Measurements from ENCODE around the gene SLC24A5.

The SLC24A5 gene

GRCh38 chr15:48170981-48171380 lies 50.2 kb downstream of the SLC24A5 start:
- peaks cover 0 to 5% of the 10 kb centered on the region in 2 donors for H3K36me3 ChIP-seq (ENCODE audit: control insufficient read depth in 1 of 2, insufficient read depth in 2 of 2, low read length in 2 of 2)
- H3K4me1 ChIP-seq (ENCODE audit: control insufficient read depth in 1 of 2, insufficient read depth in 2 of 2, low read length in 2 of 2): peaks cover 0 to 5% of the 10 kb centered on the region in 2 donors
- H3K27ac ChIP-seq (ENCODE audit: low read length): no peak overlapping the region
- H3K4me3 ChIP-seq (ENCODE audit: low read depth in 1 of 2, low read length in 2 of 2): no peak overlapping the region
- no peaks in the 10 kb centered on the region for H3K9me3 ChIP-seq (ENCODE audit: control insufficient read depth in 1 of 2, low read length in 2 of 2)
- no peaks in the 10 kb centered on the region for H3K27me3 ChIP-seq (ENCODE audit: low read depth, low read length)

- H3K27me3 ChIP-seq (ENCODE audit: low read depth, low read length): no peaks in the 10 kb centered on the region
- H3K4me1 ChIP-seq (ENCODE audit: control insufficient read depth in 1 of 2, insufficient read depth in 2 of 2, low read length in 2 of 2): peaks cover 0 to 13% of the 10 kb centered on the region in 2 donors
- H3K36me3 ChIP-seq (ENCODE audit: control insufficient read depth in 1 of 2, insufficient read depth in 2 of 2, low read length in 2 of 2): no peaks in the 10 kb centered on the region
- H3K9me3 ChIP-seq (ENCODE audit: control insufficient read depth in 1 of 2, low read length in 2 of 2): no peaks in the 10 kb centered on the region
- no peak overlapping the region for H3K27ac ChIP-seq (ENCODE audit: low read length)
- no peak overlapping the region for H3K4me3 ChIP-seq (ENCODE audit: low read depth in 1 of 2, low read length in 2 of 2)
These were observed 54.3 kb downstream of the SLC24A5 start for GRCh38 chr15:48175126-48175525.

- Histone ChIP-seq H3K4me3 (ENCODE audit: low read depth in 1 of 2, low read length in 2 of 2) (no peak overlapping the region), H3K27ac (ENCODE audit: low read length) (no peak overlapping the region), H3K36me3 (ENCODE audit: control insufficient read depth in 1 of 2, insufficient read depth in 2 of 2, low read length in 2 of 2) (no peaks in the 10 kb centered on the region), H3K9me3 (ENCODE audit: control insufficient read depth in 1 of 2, low read length in 2 of 2) (no peaks in the 10 kb centered on the region), H3K27me3 (ENCODE audit: low read depth, low read length) (no peaks in the 10 kb centered on the region), H3K4me1 (ENCODE audit: control insufficient read depth in 1 of 2, insufficient read depth in 2 of 2, low read length in 2 of 2) (peaks cover 0 to 9% of the 10 kb centered on the region in 2 donors)
These were observed 55.3 kb downstream of the SLC24A5 start for GRCh38 chr15:48176112-48176511.

- no peaks in the 10 kb centered on the region for H3K36me3 ChIP-seq (ENCODE audit: control insufficient read depth in 1 of 2, insufficient read depth in 2 of 2, low read length in 2 of 2)
- peaks cover 0 to 8% of the 10 kb centered on the region in 2 donors for H3K4me1 ChIP-seq (ENCODE audit: control insufficient read depth in 1 of 2, insufficient read depth in 2 of 2, low read length in 2 of 2)
- peak overlapping the region; percentile 70 to 79 for H3K4me3 ChIP-seq (ENCODE audit: low read depth in 1 of 2, low read length in 2 of 2)
- no peaks in the 10 kb centered on the region for H3K9me3 ChIP-seq (ENCODE audit: control insufficient read depth in 1 of 2, low read length in 2 of 2)
- no peaks in the 10 kb centered on the region for H3K27me3 ChIP-seq (ENCODE audit: low read depth, low read length)
- H3K27ac ChIP-seq (ENCODE audit: low read length): peak overlapping the region; percentile 65
These were observed 56.2 kb downstream of the SLC24A5 start for GRCh38 chr15:48176957-48177356.

- H3K27ac ChIP-seq (ENCODE audit: low read length): peak overlapping the region; percentile 65
- H3K4me1 ChIP-seq (ENCODE audit: control insufficient read depth in 1 of 2, insufficient read depth in 2 of 2, low read length in 2 of 2): peaks cover 0 to 8% of the 10 kb centered on the region in 2 donors
- no peaks in the 10 kb centered on the region for H3K9me3 ChIP-seq (ENCODE audit: control insufficient read depth in 1 of 2, low read length in 2 of 2)
- no peaks in the 10 kb centered on the region for H3K36me3 ChIP-seq (ENCODE audit: control insufficient read depth in 1 of 2, insufficient read depth in 2 of 2, low read length in 2 of 2)
- H3K4me3 ChIP-seq (ENCODE audit: low read depth in 1 of 2, low read length in 2 of 2): peak overlapping the region; percentile 70 to 79
- H3K27me3 ChIP-seq (ENCODE audit: low read depth, low read length): no peaks in the 10 kb centered on the region
These were observed 56.6 kb downstream of the SLC24A5 start for GRCh38 chr15:48177383-48177765.

- Histone ChIP-seq H3K27me3 (ENCODE audit: low read depth, low read length) (no peaks in the 10 kb centered on the region), H3K9me3 (ENCODE audit: control insufficient read depth in 1 of 2, low read length in 2 of 2) (no peaks in the 10 kb centered on the region), H3K4me1 (ENCODE audit: control insufficient read depth in 1 of 2, insufficient read depth in 2 of 2, low read length in 2 of 2) (peaks cover 0 to 8% of the 10 kb centered on the region in 2 donors), H3K27ac (ENCODE audit: low read length) (peak within 1 kb of the TSS; percentile 65), H3K36me3 (ENCODE audit: control insufficient read depth in 1 of 2, insufficient read depth in 2 of 2, low read length in 2 of 2) (no peaks in the 10 kb centered on the region), H3K4me3 (ENCODE audit: low read depth in 1 of 2, low read length in 2 of 2) (peak within 1 kb of the TSS; percentile 70 to 79)
These were observed 57.2 kb downstream of the SLC24A5 start, which contains the start of gene MYEF2 for GRCh38 chr15:48177766-48178647. MYEF2 (minus strand) TSS chr15:48178295; CDS start chr15:48178237, 58 bp downstream.

DNA sequence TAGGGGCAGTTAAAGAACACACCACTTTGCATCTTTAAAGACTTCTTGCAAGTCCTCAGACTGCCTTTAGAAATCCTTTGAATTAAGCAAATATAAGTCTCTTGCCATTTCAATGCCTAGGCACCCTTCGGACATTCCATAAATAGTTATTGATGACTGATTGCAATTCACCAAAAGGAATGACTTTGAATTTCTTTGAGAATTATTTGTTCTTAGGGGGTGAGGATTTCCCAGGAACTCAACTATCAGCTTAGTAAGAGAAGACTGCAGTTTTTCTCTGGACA lies 57.8 kb downstream of the SLC24A5 start:
- Histone ChIP-seq H3K4me1 (ENCODE audit: control insufficient read depth in 1 of 2, insufficient read depth in 2 of 2, low read length in 2 of 2) (peaks cover 0 to 8% of the 10 kb centered on the region in 2 donors), H3K36me3 (ENCODE audit: control insufficient read depth in 1 of 2, insufficient read depth in 2 of 2, low read length in 2 of 2) (no peaks in the 10 kb centered on the region), H3K27me3 (ENCODE audit: low read depth, low read length) (no peaks in the 10 kb centered on the region), H3K9me3 (ENCODE audit: control insufficient read depth in 1 of 2, low read length in 2 of 2) (no peaks in the 10 kb centered on the region), H3K27ac (ENCODE audit: low read length) (no peak overlapping the region), H3K4me3 (ENCODE audit: low read depth in 1 of 2, low read length in 2 of 2) (peak overlapping the region; percentile 70 to 79)

- H3K36me3 ChIP-seq (ENCODE audit: control insufficient read depth in 1 of 2, insufficient read depth in 2 of 2, low read length in 2 of 2): no peaks in the 10 kb centered on the region
- no peaks in the 10 kb centered on the region for H3K9me3 ChIP-seq (ENCODE audit: control insufficient read depth in 1 of 2, low read length in 2 of 2)
- H3K27ac ChIP-seq (ENCODE audit: low read length): no peak overlapping the region
- H3K4me1 ChIP-seq (ENCODE audit: control insufficient read depth in 1 of 2, insufficient read depth in 2 of 2, low read length in 2 of 2): no peaks in the 10 kb centered on the region
- H3K27me3 ChIP-seq (ENCODE audit: low read depth, low read length): no peaks in the 10 kb centered on the region
- no peak overlapping the region for H3K4me3 ChIP-seq (ENCODE audit: low read depth in 1 of 2, low read length in 2 of 2)
These were observed 62.0 kb downstream of the SLC24A5 start for GRCh38 chr15:48182749-48183148.

DNA sequence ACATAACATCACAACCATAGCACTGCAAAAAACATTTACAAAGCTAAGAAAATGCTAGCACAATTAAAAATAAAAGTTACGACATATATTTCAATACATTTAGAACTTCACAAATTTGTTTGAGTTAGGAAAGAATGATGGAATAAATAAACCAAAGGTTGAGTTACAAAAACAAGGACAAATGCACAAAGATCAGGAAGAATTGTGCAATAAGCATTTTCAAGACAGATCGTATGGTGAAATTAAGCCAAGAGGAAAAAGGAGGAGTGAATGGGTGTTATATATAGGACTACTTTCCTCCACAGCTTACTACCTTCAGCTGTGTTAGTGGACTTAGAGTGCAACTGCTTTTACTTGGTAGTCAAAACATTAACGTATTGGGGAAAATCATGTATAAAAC lies 64.7 kb downstream of the SLC24A5 start:
- no peak overlapping the region for H3K27ac ChIP-seq (ENCODE audit: low read length)

DNA sequence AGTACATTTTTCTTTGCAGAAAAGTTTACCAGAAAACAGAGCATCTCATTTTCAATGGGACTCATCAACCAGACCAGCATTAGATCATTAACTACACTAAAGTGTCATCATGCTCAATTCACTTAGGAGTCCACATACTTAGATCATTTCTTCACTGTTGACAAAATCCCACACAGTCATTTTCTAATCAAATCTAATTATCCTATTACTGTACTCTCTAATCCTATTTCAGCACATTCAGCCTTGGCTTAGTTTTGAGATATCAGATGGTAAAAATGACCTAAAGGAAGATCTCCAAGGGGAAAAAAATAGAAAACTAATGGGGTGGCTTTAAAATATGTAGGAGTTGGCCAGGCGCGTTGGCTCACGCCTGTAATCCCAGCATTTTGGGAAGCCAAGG lies 65.5 kb downstream of the SLC24A5 start:
- H3K36me3 ChIP-seq (ENCODE audit: control insufficient read depth in 1 of 2, insufficient read depth in 2 of 2, low read length in 2 of 2): no peaks in the 10 kb centered on the region
- no peak overlapping the region for H3K27ac ChIP-seq (ENCODE audit: low read length)
- H3K4me3 ChIP-seq (ENCODE audit: low read depth in 1 of 2, low read length in 2 of 2): no peak overlapping the region
- H3K4me1 ChIP-seq (ENCODE audit: control insufficient read depth in 1 of 2, insufficient read depth in 2 of 2, low read length in 2 of 2): peaks cover 0 to 2% of the 10 kb centered on the region in 2 donors
- H3K9me3 ChIP-seq (ENCODE audit: control insufficient read depth in 1 of 2, low read length in 2 of 2): no peaks in the 10 kb centered on the region
- no peaks in the 10 kb centered on the region for H3K27me3 ChIP-seq (ENCODE audit: low read depth, low read length)

More for the DNA sequence above, 64.7 kb downstream of the SLC24A5 start:
- no peaks in the 10 kb centered on the region for H3K4me1 ChIP-seq (ENCODE audit: control insufficient read depth in 1 of 2, insufficient read depth in 2 of 2, low read length in 2 of 2)
- no peak overlapping the region for H3K4me3 ChIP-seq (ENCODE audit: low read depth in 1 of 2, low read length in 2 of 2)
- no peaks in the 10 kb centered on the region for H3K9me3 ChIP-seq (ENCODE audit: control insufficient read depth in 1 of 2, low read length in 2 of 2)
- H3K36me3 ChIP-seq (ENCODE audit: control insufficient read depth in 1 of 2, insufficient read depth in 2 of 2, low read length in 2 of 2): no peaks in the 10 kb centered on the region
- no peaks in the 10 kb centered on the region for H3K27me3 ChIP-seq (ENCODE audit: low read depth, low read length)

DNA sequence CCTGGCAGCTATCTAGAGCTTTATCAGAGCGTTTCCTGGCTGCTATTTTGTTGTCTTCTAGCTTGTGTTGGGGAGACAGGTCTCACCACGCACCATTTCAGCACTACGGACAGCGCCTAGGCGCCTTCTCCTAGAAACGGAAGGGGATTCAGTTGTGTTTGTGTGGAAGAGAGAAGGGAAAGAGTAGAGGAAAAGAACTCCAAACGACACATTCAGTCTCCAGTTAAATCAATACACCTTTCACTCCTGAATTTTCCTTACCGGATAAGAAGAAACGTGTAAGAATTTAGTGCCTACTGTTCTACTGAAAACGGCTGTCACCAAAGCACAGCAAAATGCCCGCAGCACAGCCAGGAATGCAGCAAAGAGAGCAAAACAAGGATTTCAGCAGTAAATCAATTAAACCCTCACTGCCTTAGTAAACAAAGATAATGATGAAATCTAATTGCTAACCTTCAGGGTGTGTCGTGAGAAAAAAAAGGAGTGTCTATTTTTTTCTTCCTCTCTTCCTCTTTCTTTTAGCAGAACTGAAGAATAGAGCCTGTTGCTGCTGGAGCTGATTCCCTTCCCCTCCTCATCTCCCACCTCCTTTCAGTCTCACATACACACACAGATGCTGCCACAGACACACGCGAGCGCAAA lies 70.3 kb downstream of the SLC24A5 start:
- Histone ChIP-seq H3K36me3 (ENCODE audit: control insufficient read depth in 1 of 2, insufficient read depth in 2 of 2, low read length in 2 of 2) (no peaks in the 10 kb centered on the region), H3K4me3 (ENCODE audit: low read depth in 1 of 2, low read length in 2 of 2) (peak overlapping the region; percentile 8 to 36), H3K4me1 (ENCODE audit: control insufficient read depth in 1 of 2, insufficient read depth in 2 of 2, low read length in 2 of 2) (peaks cover 0 to 8% of the 10 kb centered on the region in 2 donors), H3K9me3 (ENCODE audit: control insufficient read depth in 1 of 2, low read length in 2 of 2) (no peaks in the 10 kb centered on the region), H3K27me3 (ENCODE audit: low read depth, low read length) (no peaks in the 10 kb centered on the region), H3K27ac (ENCODE audit: low read length) (no peak overlapping the region)
